ENCODE data around the gene DDX31.

DNA sequence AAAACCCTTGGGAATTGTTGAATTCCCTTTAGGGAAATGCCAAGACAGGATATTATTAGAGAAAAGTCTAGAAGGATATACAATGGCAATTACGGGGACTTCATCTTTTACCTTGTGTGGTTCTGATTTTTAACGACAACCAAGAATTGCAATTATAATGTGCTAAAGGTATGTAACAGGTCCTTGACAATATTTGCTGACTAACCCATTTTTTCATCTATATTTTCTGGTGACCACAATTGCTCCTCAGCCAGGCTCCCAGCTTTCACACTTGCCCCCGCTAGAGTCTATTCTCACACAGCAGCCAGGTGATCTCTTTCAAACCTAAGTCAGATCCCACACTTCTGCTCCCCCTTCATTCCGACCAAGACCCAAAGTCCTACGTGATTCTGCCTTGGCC, 53.1 kb downstream of the DDX31 start:
- TF ChIP-seq, protein P1, sequence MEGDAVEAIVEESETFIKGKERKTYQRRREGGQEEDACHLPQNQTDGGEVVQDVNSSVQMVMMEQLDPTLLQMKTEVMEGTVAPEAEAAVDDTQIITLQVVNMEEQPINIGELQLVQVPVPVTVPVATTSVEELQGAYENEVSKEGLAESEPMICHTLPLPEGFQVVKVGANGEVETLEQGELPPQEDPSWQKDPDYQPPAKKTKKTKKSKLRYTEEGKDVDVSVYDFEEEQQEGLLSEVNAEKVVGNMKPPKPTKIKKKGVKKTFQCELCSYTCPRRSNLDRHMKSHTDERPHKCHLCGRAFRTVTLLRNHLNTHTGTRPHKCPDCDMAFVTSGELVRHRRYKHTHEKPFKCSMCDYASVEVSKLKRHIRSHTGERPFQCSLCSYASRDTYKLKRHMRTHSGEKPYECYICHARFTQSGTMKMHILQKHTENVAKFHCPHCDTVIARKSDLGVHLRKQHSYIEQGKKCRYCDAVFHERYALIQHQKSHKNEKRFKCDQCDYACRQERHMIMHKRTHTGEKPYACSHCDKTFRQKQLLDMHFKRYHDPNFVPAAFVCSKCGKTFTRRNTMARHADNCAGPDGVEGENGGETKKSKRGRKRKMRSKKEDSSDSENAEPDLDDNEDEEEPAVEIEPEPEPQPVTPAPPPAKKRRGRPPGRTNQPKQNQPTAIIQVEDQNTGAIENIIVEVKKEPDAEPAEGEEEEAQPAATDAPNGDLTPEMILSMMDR (conservative IDR thresholded peaks at IDR 0.05 in 1 of 2, IDR thresholded peaks at IDR 0.05 in 1 of 2; ENCODE audit: extremely low read depth in 1 of 2, insufficient read depth in 1 of 2, low read depth in 1 of 2, low read length in 2 of 2) = no peak
- no peak for TF ChIP-seq EZH2 (IDR thresholded peaks at IDR 0.05; ENCODE audit: borderline replicate concordance, low read length)

Measured in mammary epithelial cell (primary cell).